Osteoblast (primary cell): ENCODE data around the gene USP6NL. TPM values are rescaled to one million over a fixed set of nuclear protein-coding genes. Genes with fewer than 3 reads are reported as not detected.

Experiments
- DNase-seq: peaks from one replicate; pipeline ENCODE4 v3.0.0; 2011; ENCODE audit warnings: low spot score, mixed read lengths; ENCODE audit not compliant: insufficient read length; ENCODE audit errors: missing footprints
- H2AFZ ChIP-seq: 2 replicates; pipeline ENCODE4 v1.6.0; 2011; ENCODE audit warnings: mild to moderate bottlenecking, low read length
- H3K27ac ChIP-seq: 2 replicates; pipeline ENCODE4 v1.5.1; 2011; ENCODE audit warnings: mild to moderate bottlenecking, low read depth, low read length, moderate library complexity
- H3K27me3 ChIP-seq: 2 replicates; pipeline ENCODE4 v1.6.0; 2012; ENCODE audit warnings: mild to moderate bottlenecking, control low read depth, inconsistent platforms, low read length, moderate library complexity; ENCODE audit not compliant: insufficient read depth
- H3K36me3 ChIP-seq: 2 replicates; pipeline ENCODE4 v1.5.1; 2011; ENCODE audit warnings: mild to moderate bottlenecking, low read length, control low read depth, moderate library complexity; ENCODE audit not compliant: insufficient read depth
- H3K4me1 ChIP-seq: 2 replicates; pipeline ENCODE4 v1.5.1; 2011; ENCODE audit warnings: mild to moderate bottlenecking, low read length, control low read depth, moderate library complexity; ENCODE audit not compliant: insufficient read depth
- H3K4me2 ChIP-seq: 2 replicates; pipeline ENCODE4 v1.6.0; 2011; ENCODE audit warnings: mild to moderate bottlenecking, low read length; ENCODE audit not compliant: insufficient read depth
- H3K4me3 ChIP-seq: fragments of 200-600 bp; sonication (generic); 3 replicates; pipeline ENCODE4 v1.5.1; 2012; ENCODE audit warnings: mild to moderate bottlenecking, low read length, inconsistent platforms; ENCODE audit not compliant: insufficient read depth
- H3K79me2 ChIP-seq: 2 replicates; pipeline ENCODE4 v1.6.0; 2012; ENCODE audit warnings: mild to moderate bottlenecking, low read length, control low read depth, inconsistent platforms; ENCODE audit not compliant: insufficient read depth
- H3K9me3 ChIP-seq: 2 replicates; pipeline ENCODE4 v1.5.1; 2011; ENCODE audit warnings: low read depth, low read length, control low read depth
- H4K20me1 ChIP-seq: 2 replicates; pipeline ENCODE4 v1.6.0; 2012; ENCODE audit warnings: mild to moderate bottlenecking, low read length, control low read depth; ENCODE audit not compliant: insufficient read depth
- CTCF ChIP-seq: IDR thresholded peaks from 2 replicates; pipeline ENCODE4 v1.5.1; 2011; ENCODE audit warnings: mild to moderate bottlenecking, low read depth, low read length, moderate library complexity; ENCODE audit errors: extremely low read depth
- total RNA-seq: library from RNA; depleted of rRNA; stranded (reverse); fragments of >200 nt; gene quantifications from 2 replicates; pipeline ENCODE4 v1.2.3, GENCODE V29; 2012

Gene USP6NL
- total RNA-seq, 1 donor = 13.8 TPM

- DNase-seq = no peak
- H3K4me2 ChIP-seq = no peak overlapping the region
- H3K4me3 ChIP-seq = no peak overlapping the region
- no peaks in the 10 kb centered on the region for H3K27me3 ChIP-seq
- no peaks in the 10 kb centered on the region for H3K79me2 ChIP-seq
- H2AFZ ChIP-seq = no peak overlapping the region
- no peaks in the 10 kb centered on the region for H4K20me1 ChIP-seq
- H3K4me1 ChIP-seq = peaks cover 3% of the 10 kb centered on the region
- no peak for TF ChIP-seq CTCF
- no peaks in the 10 kb centered on the region for H3K36me3 ChIP-seq
- H3K27ac ChIP-seq = no peak overlapping the region
- no peaks in the 10 kb centered on the region for H3K9me3 ChIP-seq
Measured at GRCh38 chr10:11512596-11512995, 98.9 kb downstream of the USP6NL start.

GRCh38 chr10:11511321-11511720 lies 100.1 kb downstream of the USP6NL start:
- Histone ChIP-seq H3K36me3 (no peaks in the 10 kb centered on the region), H3K4me3 (no peak overlapping the region), H2AFZ (no peak overlapping the region), H3K4me2 (no peak overlapping the region), H3K4me1 (peaks cover 3% of the 10 kb centered on the region), H3K79me2 (no peaks in the 10 kb centered on the region), H3K27ac (no peak overlapping the region), H3K9me3 (no peaks in the 10 kb centered on the region), H4K20me1 (no peaks in the 10 kb centered on the region), H3K27me3 (no peaks in the 10 kb centered on the region)
- no peak for DNase-seq
- TF ChIP-seq CTCF = no peak

GRCh38 chr10:11510736-11511135 lies 100.7 kb downstream of the USP6NL start:
- Histone ChIP-seq H3K4me2 (no peak overlapping the region), H2AFZ (no peak overlapping the region), H3K4me1 (peaks cover 3% of the 10 kb centered on the region), H3K27me3 (no peaks in the 10 kb centered on the region), H3K27ac (no peak overlapping the region), H3K79me2 (no peaks in the 10 kb centered on the region), H3K36me3 (no peaks in the 10 kb centered on the region), H3K9me3 (no peaks in the 10 kb centered on the region), H3K4me3 (no peak overlapping the region), H4K20me1 (no peaks in the 10 kb centered on the region)
- DNase-seq = no peak
- TF ChIP-seq CTCF = no peak

- TF ChIP-seq CTCF = no peak
- H3K27me3 ChIP-seq = no peaks in the 10 kb centered on the region
- H3K36me3 ChIP-seq = no peaks in the 10 kb centered on the region
- no peak for DNase-seq
- no peaks in the 10 kb centered on the region for H3K79me2 ChIP-seq
- H2AFZ ChIP-seq = no peak overlapping the region
- H3K27ac ChIP-seq = no peak overlapping the region
- H3K9me3 ChIP-seq = no peaks in the 10 kb centered on the region
- H3K4me1 ChIP-seq = peaks cover 3% of the 10 kb centered on the region
- H3K4me3 ChIP-seq = no peak overlapping the region
- H4K20me1 ChIP-seq = no peaks in the 10 kb centered on the region
- no peak overlapping the region for H3K4me2 ChIP-seq
Measured at GRCh38 chr10:11510281-11510680, 101.2 kb downstream of the USP6NL start.
